HuH-7.5 (cell line): ENCODE data around the gene TRPC3.

ENCODE experiments used
- DNase-seq: peaks from one replicate; pipeline ENCODE4 v3.0.0; 2011; ENCODE audit warnings: low spot score

Gene TRPC3

DNA sequence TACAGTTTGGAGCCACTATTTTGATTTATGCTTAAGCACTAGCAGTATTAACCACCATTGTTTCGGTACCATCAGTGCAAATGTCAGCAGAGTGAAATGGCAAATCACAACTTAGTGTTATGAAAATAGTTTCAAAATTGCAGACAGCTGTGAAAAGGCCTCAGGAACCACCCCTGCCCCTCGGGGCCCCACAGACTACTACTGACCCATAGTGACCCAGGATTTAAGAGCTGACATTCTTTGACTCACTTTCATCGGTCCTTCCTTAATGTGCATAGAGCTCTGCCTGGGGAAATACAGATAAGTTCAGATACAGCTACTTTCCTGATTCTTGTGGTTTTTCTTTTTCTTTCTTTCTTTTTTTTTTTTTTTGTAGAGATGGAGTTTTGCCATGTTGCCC is 78.3 kb downstream of the TRPC3 start:
- DNase-seq, result no peak

DNA sequence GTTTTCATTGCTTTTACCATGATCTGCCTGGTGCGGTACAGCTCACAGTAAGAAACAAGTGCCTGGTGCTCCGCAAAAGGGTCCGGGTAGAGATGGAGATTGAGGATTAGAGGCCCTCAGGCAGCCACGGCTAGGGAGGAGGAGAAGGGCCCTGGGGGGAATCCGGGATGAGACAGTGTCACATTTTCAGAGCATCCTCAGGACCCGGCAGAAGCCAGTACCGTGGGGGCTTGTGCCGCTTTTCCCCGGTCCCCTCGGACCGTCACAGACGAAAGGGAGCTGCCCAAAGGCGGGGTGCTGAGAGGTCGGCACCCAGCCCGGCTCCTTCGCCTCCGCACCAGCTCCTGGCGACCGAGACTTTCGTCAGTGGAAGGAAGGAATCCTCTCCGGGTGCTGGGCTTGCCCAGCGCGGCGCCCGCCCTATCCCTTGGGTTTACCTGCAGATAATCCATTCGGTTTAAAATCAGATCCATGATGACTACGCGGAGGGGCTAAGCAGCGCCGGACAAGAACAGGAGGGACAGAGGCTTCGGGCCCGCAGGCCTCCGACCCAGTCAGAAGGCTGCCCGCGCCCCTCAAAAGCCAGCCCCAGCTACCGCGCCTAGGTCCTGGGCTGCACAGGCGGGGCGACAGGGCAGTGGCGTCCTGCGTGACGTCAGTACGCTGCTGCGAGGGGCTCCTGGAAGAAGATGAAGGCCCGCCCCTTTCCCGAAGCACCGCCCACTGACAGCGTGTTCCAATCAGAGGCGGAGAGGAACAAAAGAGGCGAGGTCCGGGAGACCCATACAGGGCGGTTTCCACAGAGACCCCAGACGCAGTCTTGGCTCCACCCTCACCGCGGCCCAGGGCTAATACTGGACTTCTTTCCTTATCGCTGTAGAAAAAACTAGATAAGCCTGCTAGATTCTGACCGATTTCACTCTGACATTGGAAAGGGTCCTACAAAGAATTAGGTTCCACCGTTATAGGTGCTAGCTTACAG is 81.7 kb downstream of the TRPC3 start, which contains the start of gene BBS7:
TSS of gene BBS7 (minus strand) at position 634 of the 982 bp plus-strand sequence. CDS start at position 473, 161 bp downstream.
- peak; percentile 36 for DNase-seq

DNA sequence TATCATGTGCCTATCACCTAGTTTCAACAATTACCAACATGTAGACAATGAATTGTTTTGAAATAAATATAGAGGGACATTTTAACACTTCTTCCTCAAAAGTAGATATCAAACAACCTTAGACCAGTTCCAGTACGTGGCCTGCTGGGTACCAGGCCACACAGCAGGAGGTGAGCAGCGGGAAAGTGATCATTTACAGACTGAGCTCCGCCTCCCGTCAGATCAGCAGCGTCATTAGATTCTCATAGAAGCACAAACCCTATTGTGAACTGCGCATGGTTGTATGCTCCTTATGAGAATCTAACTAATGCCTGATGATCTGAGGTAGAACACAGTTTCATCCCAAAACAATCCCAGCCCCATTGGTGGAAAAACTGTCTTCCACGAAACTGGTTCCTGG is 88.1 kb downstream of the TRPC3 start:
- no peak for DNase-seq

DNA sequence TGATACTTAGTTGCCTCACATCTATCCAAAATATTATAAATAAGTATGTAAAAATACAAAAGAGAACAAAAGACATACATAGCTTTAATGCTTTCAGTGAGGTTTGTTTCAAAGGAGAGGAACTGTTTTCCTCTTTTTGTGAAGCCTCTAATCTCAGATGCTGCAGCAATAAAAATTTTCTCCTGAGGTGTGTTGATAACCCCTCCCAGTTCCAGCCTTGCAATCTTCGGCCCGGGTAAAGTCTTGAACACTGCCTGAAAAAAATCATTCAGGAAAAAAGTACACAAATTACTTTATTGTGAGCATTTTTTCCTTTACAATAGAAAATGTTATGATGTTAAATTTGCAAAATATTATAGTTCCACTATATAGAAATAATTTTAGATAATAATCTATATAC is 90.4 kb downstream of the TRPC3 start:
- DNase-seq, result no peak

DNA sequence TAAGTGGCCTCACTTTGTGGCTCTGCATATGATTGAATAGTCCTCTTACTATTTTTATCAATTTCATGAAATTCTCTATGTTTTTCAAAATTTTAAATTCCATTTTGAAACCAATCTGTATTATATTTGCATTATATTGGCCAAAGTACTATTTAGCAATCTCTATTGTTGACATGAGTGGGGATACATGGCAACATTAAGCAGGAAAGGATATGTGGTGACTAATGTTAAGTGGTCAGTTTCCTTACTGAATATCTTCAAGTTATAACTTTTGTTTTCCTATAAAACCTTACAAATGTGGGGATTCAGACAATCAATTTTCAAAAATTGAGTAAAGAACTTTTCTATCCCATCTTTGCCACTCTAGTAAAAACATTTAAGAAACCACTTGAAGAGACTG is 91.7 kb downstream of the TRPC3 start:
- DNase-seq, result no peak

DNA sequence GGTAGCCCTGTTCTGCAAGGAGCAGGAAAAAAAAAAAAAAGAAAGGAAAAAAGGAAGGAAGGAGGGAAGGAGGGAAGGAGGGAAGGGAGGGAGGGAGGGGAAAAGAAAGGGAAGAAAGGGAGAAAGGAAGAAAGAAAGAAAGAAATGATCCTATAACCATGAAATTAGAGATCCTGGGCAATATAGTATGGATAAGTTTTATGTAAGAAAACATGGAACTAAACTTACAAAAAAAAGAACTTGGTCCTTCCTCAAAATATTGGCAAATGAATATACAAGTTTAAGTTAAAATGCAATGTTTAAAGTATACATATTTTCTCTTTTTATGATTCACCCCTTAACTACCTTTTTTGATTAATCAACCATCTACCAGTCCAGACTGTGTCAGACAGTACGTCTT is 100.5 kb downstream of the TRPC3 start:
- DNase-seq, result no peak

DNA sequence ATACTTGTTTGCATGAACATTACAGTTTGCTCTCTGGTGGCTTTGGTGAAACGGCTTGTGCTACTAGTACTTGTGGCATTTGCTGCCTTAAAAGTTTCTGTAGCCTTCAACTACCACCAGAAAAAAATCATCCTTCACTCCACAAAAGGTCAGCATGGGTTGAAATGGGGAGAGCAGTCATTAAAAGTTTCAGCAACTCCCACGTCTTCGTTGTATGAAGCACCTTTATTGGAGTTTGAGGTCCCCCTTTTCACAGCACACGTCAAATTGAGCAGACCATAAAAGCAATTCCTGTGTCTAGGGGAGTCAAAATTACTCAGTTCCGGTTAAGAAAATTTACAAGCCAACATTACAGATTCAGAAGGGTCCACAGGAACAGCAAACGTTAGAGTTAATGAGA is 105.2 kb downstream of the TRPC3 start:
- DNase-seq, result no peak

DNA sequence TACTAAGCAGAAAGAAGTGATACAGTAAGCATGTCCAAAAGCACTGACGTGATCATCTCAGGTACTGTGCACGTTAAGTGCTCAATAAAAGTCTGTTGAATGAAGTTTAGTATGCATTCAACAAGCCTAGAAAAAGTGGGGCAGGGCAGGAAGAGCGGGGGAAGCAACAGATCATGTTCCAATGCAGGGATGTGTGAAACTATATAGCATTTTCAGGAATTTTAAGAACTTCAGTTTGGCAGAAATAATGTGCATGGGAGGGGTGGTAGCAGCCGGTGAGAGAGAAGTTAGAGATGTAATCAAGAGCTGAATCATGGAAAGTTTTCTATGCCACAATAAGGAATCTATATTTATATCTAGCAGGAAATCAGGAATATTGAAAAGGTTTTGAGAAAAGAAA is 109.0 kb downstream of the TRPC3 start:
- no peak for DNase-seq

DNA sequence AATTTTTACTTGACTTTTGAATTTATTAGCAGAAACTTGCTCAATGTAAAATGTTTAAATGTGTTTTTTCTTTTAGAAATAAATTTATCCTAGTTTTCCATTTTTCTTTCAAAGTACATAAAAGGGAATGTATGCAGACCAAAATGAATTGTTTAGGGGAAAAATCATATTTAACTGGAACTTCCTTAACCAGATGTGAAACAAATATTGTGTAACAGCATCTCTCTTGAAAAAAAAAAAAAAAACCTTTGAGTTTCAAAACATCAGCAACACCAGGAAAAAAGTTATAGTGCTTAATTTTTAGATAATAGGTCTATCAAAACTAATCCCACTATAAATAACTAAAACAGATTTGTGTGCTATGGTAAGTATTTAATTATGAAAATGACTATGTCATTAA is 113.7 kb downstream of the TRPC3 start:
- DNase-seq, result no peak

DNA sequence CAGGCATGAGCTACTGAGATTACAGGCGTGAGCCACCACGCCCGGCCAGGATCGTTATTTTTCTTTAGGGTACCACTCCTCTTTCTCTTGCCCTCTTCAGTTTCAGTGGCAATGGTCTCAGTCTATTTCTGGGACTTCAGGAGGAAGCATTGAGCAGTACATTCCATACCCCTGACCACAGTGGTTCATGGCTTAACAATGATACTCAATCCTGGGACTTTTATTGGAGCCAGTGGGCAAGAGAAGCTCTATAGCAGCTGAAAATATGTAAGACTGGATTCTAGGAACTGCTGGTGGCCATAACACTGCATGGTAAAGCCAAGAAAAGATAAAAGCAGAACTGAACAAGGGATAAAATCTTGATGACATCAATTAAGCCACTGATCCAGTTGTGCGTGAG is 122.3 kb downstream of the TRPC3 start:
- no peak for DNase-seq
